Measurements from ENCODE around the gene LMOD2.

LMOD2 gene

DNA sequence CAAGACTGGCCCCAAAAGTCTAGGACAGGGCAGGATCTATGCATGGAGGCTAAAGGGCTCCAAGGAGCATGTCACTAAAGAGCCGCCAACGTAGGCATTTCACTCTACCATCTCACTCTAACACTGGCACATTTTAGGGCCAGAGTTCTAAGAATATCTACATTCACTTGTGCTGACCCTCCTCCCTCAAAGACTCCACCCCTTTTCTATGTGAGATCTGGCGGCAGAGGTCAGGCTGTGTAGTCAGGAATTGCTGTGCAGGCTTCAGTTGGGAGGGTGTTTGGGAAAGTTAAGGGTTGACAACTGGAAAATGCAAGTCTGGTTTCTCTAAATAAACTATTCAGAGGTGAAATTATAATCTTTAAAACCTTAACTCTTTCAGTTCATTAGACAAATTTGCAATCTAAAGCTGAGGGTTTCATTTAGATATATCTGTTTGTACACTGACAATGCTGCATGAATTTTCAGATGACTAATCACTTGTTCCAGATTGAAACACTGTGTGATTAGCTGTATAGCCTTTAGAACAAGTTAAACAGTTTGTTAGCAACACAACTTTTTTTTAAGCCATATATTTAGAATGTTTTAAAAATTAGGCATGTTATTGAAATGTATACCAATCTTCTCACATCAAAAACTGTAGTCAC is 18.2 kb downstream of the LMOD2 start:
- no peak for DNase-seq (ENCODE audit: low spot score)

DNA sequence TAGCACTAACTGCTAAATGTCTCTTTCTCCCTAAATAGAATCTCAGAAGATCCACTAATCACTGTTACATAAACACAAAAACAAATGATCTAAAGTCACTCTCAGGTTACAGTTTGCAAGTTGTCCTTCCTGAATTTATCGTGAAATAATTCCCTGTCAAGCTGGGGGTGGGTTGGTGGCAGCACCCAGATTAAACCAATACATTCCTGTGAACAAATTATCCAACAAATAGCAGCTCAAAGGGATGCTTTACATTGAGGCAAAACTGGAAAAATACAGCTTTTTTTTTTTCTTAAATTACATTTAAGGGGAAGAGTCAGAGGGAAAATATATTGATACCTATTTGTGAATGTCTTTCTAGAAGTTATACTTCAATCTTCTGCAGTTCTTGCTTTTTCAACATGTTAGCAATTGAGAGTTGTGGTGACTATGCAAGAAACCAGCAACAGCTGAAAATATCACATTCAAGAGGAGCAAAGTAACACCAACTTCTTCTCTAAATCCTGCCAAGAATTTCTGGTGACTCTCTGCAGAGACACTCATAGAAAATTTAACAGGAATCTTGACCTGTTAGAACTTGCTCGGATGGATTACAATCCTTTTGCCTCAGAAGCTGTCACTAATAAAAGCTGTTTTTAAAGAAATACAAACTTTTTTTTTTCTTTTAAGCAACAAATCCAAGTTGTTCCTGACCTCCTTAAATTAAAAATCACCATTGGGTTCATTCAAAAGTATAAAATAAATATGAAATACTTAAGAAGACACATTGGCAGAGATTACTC is 18.9 kb downstream of the LMOD2 start:
- DNase-seq (ENCODE audit: low spot score): no peak

DNA sequence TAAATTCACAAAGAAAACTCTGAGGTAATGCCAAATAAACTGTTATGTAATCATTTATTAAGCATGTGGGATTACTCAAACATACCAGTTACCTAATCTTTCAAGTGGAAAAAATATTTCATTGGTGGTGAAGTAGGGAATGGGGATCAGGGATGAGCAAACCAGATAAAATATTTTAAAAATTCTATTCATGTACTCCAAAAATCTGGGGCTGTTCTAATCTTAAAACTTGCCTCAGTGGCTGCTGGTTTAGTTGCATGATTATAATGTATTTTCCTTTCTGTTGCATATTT is 19.5 kb downstream of the LMOD2 start:
- no peak for DNase-seq (ENCODE audit: low spot score)

DNA sequence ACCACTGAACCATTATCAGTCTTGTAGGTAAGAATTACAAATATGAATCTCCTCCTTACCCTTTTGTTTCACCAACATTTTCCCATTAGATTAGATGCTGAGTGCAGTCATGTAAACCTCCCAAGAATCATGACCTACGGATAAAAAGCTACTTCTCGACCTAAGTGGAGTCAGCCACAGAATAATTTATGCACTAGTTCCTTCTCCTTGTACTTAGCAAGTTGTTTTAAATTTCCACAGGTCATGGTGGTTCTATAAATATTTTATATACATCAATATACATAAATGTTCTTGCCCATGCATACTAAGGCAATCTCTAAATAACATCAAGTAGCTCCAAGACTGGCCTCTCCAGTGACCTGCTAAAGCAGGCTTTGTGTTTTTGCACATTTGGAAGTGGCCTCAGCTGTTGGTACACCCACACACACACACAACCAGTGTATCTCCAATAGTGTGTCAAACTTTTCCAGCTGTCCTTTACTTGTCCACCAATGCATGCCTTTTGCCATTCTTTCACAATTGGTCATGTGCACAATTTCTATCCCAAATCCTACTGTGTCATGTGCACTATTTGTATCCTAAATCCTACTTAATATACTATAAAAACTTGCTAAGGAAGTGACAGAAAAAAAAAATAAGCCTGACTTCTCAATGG is 21.5 kb downstream of the LMOD2 start:
- no peak for DNase-seq (ENCODE audit: low spot score)

DNA sequence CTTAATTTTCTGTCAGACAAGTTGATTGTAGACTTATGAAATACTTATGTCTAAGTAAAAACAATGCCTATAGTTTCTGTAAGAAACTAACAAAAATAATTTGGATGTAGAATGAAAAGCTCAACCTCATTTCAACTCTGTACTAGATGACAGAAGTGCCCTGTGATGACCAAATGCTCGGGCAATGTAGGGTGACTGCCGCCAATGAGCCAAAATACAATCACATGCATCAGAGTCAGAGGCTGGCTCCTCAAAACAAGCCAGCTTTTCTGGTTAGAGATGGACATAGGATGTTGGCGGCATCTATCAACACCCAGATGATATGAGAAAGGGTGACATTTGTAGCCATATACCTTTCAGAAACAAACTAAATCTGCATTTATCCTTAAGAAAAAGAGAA is 23.9 kb downstream of the LMOD2 start:
- DNase-seq (ENCODE audit: low spot score): no peak

DNA sequence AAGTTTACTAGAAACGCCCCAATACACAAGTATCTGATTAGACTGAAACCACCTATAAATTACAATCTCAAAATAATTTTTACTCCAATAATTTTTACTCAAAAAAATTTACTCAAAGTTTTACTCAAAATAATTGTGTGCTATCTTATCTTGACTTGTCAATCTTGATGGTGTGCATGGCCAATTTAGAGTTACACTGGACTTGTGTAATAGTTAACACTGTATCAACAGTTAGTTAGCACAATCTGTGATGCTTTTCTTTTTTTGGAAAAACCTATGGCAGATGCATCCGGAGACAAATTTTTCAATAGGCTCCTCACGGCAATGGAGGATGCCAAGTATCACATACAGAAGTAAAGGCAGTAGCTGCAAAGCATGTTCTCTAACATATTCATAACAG is 24.9 kb downstream of the LMOD2 start:
- DNase-seq (ENCODE audit: low spot score): no peak

DNA sequence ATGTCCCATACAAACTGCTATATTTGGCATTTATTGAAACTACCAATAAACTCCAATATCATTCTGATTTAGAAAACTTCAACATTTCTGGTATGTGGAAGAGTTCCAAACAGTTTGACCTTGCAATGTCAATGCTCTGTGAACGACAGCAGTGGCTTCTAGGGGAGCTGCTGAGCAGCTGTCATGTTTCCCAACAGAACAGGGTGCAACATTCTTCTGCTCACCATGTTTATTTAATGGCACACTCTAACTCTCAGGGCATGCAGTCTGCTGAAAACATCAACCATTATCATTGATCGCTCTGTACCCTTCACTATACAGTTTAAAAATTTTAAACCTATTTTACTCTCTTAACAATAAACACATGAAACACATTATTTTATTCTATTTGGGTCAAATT is 25.9 kb downstream of the LMOD2 start:
- DNase-seq (ENCODE audit: low spot score): no peak

DNA sequence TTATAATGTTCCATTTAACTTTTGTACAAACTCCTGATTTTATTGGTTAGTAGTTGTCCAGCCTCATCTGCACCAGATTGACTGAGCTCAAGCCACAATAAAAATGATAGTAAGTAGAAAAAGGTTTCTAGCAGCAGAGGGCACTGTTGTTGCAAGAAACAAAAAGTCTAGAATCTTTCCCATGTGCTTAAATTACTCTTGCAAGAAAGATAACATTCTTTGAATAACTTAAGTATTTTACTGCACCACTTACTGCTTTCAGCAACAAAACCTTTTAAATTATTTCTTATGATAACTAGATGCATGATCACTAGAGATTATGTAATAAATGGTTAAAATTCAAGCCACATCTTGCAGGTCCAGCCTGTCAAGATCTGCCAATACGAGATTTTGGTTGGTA is 27.0 kb downstream of the LMOD2 start:
- DNase-seq (ENCODE audit: low spot score): no peak

DNA sequence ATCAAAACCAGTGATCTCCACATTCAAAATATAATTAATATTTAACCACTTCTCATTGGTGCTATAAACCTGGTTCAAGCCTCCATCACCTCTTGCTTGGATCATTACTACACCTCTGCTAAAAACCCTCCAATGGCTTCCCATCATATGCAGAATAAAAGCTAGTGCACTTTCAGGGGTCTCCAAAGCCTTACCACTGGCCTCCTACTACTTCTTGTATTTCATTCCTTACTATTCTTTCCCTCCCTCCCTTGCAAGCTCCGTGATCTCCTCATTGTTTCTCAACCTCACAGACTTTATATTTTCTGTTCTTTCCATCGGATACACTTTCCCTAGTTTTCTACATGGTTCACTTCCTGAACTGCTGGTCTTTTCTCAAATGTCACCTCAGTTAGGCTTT is 31.5 kb downstream of the LMOD2 start:
- DNase-seq (ENCODE audit: low spot score): no peak

DNA sequence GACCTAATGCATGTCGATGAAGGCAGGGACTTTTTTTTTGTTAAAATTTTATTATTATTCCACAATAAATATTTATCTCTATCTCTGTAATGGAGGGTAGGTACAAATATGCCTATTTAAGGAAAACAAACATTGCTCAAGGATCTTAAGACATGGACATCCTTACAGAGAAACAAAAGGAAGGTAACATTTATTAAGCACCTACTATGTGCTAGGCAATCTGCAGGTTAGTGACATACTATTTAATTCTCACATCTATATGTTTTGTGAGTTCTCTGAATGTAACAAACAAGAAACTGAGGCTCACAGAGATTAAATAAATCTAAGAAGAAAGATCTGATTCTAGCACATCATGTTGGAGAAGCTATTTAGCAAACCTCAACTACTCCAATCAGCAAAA is 32.1 kb downstream of the LMOD2 start:
- DNase-seq (ENCODE audit: low spot score): no peak

DNA sequence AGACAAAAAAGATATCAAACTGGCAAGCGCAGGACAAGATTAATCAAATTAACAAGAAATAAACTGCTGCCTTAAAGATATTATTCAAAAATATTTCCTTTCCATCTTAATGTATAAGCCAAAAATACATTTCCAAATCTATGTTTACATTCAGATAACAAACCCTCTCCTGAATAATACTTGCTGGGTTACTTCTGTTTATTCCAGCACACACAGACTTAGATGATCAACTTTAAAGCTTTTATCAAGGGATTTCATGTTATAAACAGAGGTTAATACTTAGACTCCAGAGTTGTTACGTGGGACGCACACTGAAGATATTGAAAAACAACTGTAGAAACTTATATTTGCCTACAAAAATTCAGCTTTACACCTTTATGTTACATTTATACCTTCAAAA is 33.6 kb downstream of the LMOD2 start:
- DNase-seq (ENCODE audit: low spot score): no peak

DNA sequence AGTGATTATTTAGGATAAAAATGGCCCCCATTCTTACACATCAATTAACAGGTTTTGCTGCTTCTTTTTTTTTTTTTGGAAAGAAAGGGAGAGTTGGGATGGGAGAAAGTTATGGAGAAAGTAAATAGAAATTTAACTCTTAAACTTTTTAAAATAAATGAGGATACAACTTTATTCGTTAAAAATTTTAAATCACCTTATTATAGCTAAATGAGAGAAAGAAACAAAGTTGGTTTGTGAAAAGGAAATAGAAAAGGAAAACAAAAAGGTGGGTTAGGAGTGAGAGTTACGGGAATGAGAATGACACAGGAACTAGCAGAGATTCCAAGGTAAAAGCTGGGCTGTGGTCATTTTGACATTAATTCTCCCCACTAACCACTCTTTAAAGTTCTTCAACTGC is 34.9 kb downstream of the LMOD2 start:
- no peak for DNase-seq (ENCODE audit: low spot score)

DNA sequence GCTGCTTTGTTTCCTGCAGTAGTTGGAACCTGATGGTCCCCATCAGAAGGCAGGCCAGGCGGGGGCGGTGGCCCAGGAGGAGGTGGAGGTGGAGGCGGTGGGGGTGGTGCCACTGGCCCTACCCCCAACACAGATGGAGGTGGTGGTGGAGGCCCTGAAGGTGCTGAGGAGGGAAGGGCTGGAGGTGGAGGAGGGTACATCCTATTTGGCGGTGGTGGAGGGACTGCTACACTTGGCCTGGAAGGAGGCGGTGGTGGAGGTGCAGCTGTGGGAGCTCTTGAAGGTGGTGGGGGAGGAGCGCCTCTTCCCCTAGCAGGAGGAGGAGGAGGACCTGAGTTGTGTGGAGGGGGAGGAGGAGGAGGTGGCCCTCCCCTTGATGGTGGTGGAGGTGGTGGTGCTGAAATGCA is 36.8 kb downstream of the LMOD2 start:
- DNase-seq (ENCODE audit: low spot score): no peak

DNA sequence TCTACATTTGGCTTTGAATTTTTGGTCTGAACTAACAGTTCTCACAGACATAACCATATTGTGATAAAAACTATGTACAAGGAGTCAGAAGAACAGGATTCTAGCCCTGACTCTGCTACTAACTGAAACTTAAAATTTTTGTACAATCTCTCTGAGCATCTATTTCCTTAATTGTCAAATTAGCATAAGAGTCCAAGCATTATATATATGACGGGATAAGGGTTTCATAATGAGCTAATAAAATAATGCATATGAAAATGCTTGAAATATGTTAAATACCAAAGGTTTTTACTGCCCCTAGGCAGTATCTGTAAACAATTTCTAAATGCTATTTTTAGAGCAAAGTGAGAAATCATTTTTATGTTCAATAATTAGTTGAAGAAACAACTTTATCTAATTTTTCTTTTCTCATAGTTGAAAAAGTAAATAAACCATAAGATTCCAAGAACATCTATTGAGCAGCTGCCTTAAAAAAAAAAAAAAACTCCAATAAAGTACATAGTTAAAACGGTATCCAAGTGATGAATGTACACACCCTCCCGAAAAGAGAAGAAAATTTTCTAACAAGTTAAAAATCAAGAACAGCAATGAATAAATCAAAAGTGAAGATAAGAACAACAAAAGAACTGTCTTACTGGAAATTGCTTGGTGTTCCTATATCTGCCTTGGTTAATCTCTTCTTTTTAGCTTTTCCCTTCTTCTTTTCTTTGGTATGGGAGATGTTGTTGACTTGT is 40.4 kb downstream of the LMOD2 start:
- no peak for DNase-seq (ENCODE audit: low spot score)

DNA sequence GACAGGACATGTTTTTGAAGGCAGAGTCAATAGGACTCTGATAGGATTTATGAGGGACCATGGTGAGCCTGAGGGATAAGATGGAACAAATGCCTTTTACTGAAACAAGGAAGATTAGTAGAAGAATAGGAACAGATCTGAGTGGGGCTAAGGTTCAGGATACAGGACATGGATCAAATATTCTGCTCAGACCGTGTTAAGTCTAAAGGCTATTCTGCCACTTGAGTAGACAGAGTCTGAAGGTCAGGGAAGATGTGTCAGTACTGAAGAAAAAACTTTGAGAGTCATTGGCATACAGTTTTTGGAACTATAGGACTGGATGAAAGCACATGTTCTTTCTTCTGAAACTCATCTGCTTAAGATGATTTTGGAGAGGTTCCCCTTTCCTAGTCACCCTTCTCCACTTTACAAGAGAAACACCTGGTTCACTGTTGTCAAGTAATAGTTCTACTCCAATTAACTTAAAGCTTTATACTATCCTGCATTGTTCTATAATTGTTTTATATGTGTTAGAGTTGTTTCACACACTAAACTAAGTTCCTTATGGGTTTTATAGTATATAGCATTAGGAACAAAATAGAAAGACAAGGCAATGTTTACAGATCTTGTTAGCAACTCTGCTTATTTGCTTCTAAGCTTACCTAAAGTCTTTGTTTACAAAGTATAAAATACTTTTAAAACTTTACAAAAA is 49.7 kb downstream of the LMOD2 start:
- no peak for DNase-seq (ENCODE audit: low spot score)

DNA sequence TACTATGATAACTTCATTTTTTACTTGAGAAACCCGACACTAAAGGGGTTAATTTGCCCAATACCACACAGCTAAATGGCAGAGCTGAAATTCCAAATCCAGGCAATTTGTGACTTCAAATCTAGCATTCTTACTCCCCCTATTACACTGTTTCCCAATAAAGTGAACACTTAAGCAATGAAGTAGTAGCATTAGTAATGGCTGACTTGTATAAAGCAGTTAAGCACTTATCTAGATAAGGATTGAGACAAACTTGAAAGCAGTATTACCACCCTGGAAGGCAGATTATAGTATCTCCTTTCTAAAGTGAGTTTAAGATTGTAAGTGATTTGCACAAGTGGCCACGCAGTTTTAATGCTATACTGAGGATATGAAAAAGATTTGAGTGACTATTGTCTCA is 53.9 kb downstream of the LMOD2 start:
- DNase-seq (ENCODE audit: low spot score): no peak

DNA sequence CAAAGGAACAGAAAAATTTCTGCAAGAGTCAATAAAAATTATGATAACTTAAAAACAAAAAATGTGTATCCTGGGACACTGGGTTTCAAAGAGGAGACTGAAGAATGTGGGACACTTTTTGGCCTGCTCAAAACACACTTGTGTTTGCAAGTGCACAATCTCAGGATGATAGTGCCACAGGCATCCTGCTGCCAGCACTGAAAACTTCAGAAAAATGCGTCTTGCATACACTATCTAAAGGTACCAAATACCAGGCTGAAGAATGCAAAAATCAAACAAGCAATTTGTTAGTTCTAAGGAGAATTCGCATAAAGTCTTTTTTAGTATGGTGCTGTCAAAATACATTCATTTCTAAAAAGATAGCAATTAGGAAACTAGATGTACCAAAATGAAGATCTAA is 55.0 kb downstream of the LMOD2 start:
- DNase-seq (ENCODE audit: low spot score): no peak

DNA sequence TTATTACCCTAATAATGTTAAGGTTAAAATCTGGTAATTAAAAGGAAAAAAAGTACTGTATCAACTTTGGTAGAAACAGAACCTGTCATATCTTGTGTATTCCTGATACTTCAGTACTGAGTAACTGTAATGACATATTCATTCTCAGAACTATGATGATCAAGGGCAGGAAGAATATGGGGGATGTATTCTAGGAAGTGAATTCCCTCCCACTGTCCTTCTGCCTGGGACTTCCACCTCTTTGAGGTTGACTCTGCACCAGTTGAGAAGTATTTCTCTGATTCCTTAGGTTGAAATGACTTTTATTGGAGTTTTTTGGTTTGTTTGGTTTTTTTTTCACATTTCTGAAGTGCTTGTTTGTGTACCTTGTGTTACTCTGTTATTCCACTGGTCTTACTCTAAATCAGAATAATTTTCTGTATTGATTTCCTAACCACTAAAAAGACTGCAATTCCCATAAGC is 56.2 kb downstream of the LMOD2 start:
- DNase-seq (ENCODE audit: low spot score): no peak

DNA sequence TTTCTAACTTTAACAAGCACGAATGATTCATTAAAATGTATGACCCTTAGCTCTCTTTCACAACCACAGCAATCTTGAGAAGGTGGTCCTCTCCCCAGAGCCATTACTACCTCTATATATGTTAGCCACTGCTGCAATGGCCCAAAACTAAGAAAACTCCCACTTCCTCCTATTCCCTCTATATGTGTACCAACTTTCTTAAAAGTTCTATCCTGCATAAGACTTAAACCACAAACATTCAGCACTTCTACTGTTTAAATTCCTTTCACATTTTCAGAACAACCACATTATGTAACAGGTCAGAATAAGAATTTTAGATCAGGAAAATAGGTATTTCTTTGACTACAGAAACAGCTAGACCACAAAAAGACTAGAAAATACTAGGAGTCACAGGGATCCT is 57.0 kb downstream of the LMOD2 start:
- DNase-seq (ENCODE audit: low spot score): no peak
